ENCODE data around the gene TMEM266. TPM values are rescaled to one million over a fixed set of nuclear protein-coding genes. Genes with fewer than 3 reads are reported as not detected.

Gene TMEM266
- total RNA-seq, 2 experiments from 2014 or later: not detected

- DNase-seq (no peak), ATAC-seq (no peak)
- no peaks in the 10 kb centered on the region for H3K27me3 Mint-ChIP-seq (ENCODE audit: low read depth)
- CTCF ChIA-PET: no interaction called here
- POLR2A ChIA-PET: interaction anchor here (0.6 kb wide), 1 partner anchor 956 kb away, joined by 3 read pairs; no protein-coding TSS in a partner anchor
- no peaks in the 10 kb centered on the region for H3K36me3 Mint-ChIP-seq (ENCODE audit: low read depth)
- no peak overlapping the region for H3K27ac Mint-ChIP-seq
- no peaks in the 10 kb centered on the region for H3K9me3 Mint-ChIP-seq (ENCODE audit: insufficient read depth)
- no peak overlapping the region for H3K4me3 Mint-ChIP-seq
- no peaks in the 10 kb centered on the region for H3K4me1 Mint-ChIP-seq (ENCODE audit: low read depth)
These were observed 108.6 kb downstream of the TMEM266 start for GRCh38 chr15:76168237-76168984.

GRCh38 chr15:76169018-76169417 lies 109.2 kb downstream of the TMEM266 start:
- Mint-ChIP-seq H3K27ac (no peak overlapping the region), H3K4me3 (no peak overlapping the region), H3K4me1 (ENCODE audit: low read depth) (no peaks in the 10 kb centered on the region), H3K36me3 (ENCODE audit: low read depth) (no peaks in the 10 kb centered on the region), H3K9me3 (ENCODE audit: insufficient read depth) (no peaks in the 10 kb centered on the region), H3K27me3 (ENCODE audit: low read depth) (no peaks in the 10 kb centered on the region)
- POLR2A ChIA-PET: no interaction called here
- no peak for DNase-seq
- CTCF ChIA-PET: no interaction called here
- no peak for ATAC-seq

GRCh38 chr15:76169911-76170800 lies 110.4 kb downstream of the TMEM266 start:
- Mint-ChIP-seq H3K4me3 (no peak overlapping the region), H3K4me1 (ENCODE audit: low read depth) (no peaks in the 10 kb centered on the region), H3K9me3 (ENCODE audit: insufficient read depth) (no peaks in the 10 kb centered on the region), H3K36me3 (ENCODE audit: low read depth) (no peaks in the 10 kb centered on the region), H3K27me3 (ENCODE audit: low read depth) (no peaks in the 10 kb centered on the region), H3K27ac (no peak overlapping the region)
- no peak for DNase-seq
- POLR2A ChIA-PET: no interaction called here
- no peak for ATAC-seq
- CTCF ChIA-PET: no interaction called here

GRCh38 chr15:76172782-76173181 lies 113.0 kb downstream of the TMEM266 start:
- ATAC-seq (no peak), DNase-seq (no peak)
- Mint-ChIP-seq H3K36me3 (ENCODE audit: low read depth) (no peaks in the 10 kb centered on the region), H3K4me3 (no peak overlapping the region), H3K27me3 (ENCODE audit: low read depth) (no peaks in the 10 kb centered on the region), H3K9me3 (ENCODE audit: insufficient read depth) (no peaks in the 10 kb centered on the region), H3K4me1 (ENCODE audit: low read depth) (no peaks in the 10 kb centered on the region), H3K27ac (no peak overlapping the region)
- POLR2A ChIA-PET: no interaction called here
- CTCF ChIA-PET: no interaction called here

GRCh38 chr15:76173317-76173834 lies 113.6 kb downstream of the TMEM266 start:
- Mint-ChIP-seq H3K27me3 (ENCODE audit: low read depth) (peaks cover 4% of the 10 kb centered on the region), H3K9me3 (ENCODE audit: insufficient read depth) (no peaks in the 10 kb centered on the region), H3K4me3 (no peak overlapping the region), H3K4me1 (ENCODE audit: low read depth) (no peaks in the 10 kb centered on the region), H3K27ac (no peak overlapping the region), H3K36me3 (ENCODE audit: low read depth) (no peaks in the 10 kb centered on the region)
- POLR2A ChIA-PET: no interaction called here
- CTCF ChIA-PET: no interaction called here
- no peak for DNase-seq
- ATAC-seq: no peak

GRCh38 chr15:76174654-76175053 lies 114.9 kb downstream of the TMEM266 start:
- Mint-ChIP-seq H3K36me3 (ENCODE audit: low read depth) (no peaks in the 10 kb centered on the region), H3K27me3 (ENCODE audit: low read depth) (peaks cover 11% of the 10 kb centered on the region), H3K4me3 (no peak overlapping the region), H3K9me3 (ENCODE audit: insufficient read depth) (no peaks in the 10 kb centered on the region), H3K27ac (no peak overlapping the region), H3K4me1 (ENCODE audit: low read depth) (no peaks in the 10 kb centered on the region)
- ChIA-PET CTCF (no interaction called here), POLR2A (no interaction called here)
- no peak for DNase-seq
- ATAC-seq: no peak

GRCh38 chr15:76175442-76175841 lies 115.7 kb downstream of the TMEM266 start:
- H3K27me3 Mint-ChIP-seq (ENCODE audit: low read depth): peaks cover 16% of the 10 kb centered on the region
- H3K4me1 Mint-ChIP-seq (ENCODE audit: low read depth): no peaks in the 10 kb centered on the region
- DNase-seq (no peak), ATAC-seq (no peak)
- ChIA-PET CTCF (interaction anchor here (0.8 kb wide), 1 partner anchor 16 kb away, joined by 3 read pairs; no protein-coding TSS in a partner anchor), POLR2A (interaction anchor here (0.5 kb wide), 1 partner anchor 112 kb away, joined by 3 read pairs; no protein-coding TSS in a partner anchor)
- no peaks in the 10 kb centered on the region for H3K9me3 Mint-ChIP-seq (ENCODE audit: insufficient read depth)
- H3K27ac Mint-ChIP-seq: no peak overlapping the region
- H3K4me3 Mint-ChIP-seq: no peak overlapping the region
- H3K36me3 Mint-ChIP-seq (ENCODE audit: low read depth): no peaks in the 10 kb centered on the region

- Mint-ChIP-seq H3K36me3 (ENCODE audit: low read depth) (no peaks in the 10 kb centered on the region), H3K9me3 (ENCODE audit: insufficient read depth) (no peaks in the 10 kb centered on the region), H3K27ac (no peak overlapping the region), H3K27me3 (ENCODE audit: low read depth) (peaks cover 16% of the 10 kb centered on the region), H3K4me3 (no peak overlapping the region), H3K4me1 (ENCODE audit: low read depth) (no peaks in the 10 kb centered on the region)
- ChIA-PET CTCF (interaction anchor here (0.8 kb wide), 1 partner anchor 15 kb away, joined by 3 read pairs; no protein-coding TSS in a partner anchor), POLR2A (no interaction called here)
- no peak for DNase-seq
- ATAC-seq: no peak
These were observed 116.3 kb downstream of the TMEM266 start for GRCh38 chr15:76176059-76176458.

- Mint-ChIP-seq H3K36me3 (ENCODE audit: low read depth) (no peaks in the 10 kb centered on the region), H3K27me3 (ENCODE audit: low read depth) (peaks cover 18% of the 10 kb centered on the region), H3K4me1 (ENCODE audit: low read depth) (peaks cover 2% of the 10 kb centered on the region), H3K4me3 (no peak overlapping the region), H3K27ac (no peak overlapping the region), H3K9me3 (ENCODE audit: insufficient read depth) (no peaks in the 10 kb centered on the region)
- POLR2A ChIA-PET: no interaction called here
- ATAC-seq: no peak
- CTCF ChIA-PET: no interaction called here
- DNase-seq: no peak
These were observed 116.8 kb downstream of the TMEM266 start for GRCh38 chr15:76176487-76177085.

GRCh38 chr15:76177491-76178040 lies 117.8 kb downstream of the TMEM266 start:
- CTCF ChIA-PET: no interaction called here
- Mint-ChIP-seq H3K27me3 (ENCODE audit: low read depth) (peaks cover 18% of the 10 kb centered on the region), H3K36me3 (ENCODE audit: low read depth) (no peaks in the 10 kb centered on the region), H3K4me3 (no peak overlapping the region), H3K9me3 (ENCODE audit: insufficient read depth) (no peaks in the 10 kb centered on the region), H3K27ac (no peak overlapping the region), H3K4me1 (ENCODE audit: low read depth) (peaks cover 6% of the 10 kb centered on the region)
- no peak for ATAC-seq
- no peak for DNase-seq
- POLR2A ChIA-PET: no interaction called here

GRCh38 chr15:76178296-76179000 lies 118.7 kb downstream of the TMEM266 start:
- ChIA-PET POLR2A (no interaction called here), CTCF (interaction anchor here (1.2 kb wide), 1 partner anchor 13 kb away, joined by 3 read pairs; no protein-coding TSS in a partner anchor)
- Mint-ChIP-seq H3K27ac (no peak overlapping the region), H3K4me3 (no peak overlapping the region), H3K36me3 (ENCODE audit: low read depth) (no peaks in the 10 kb centered on the region), H3K9me3 (ENCODE audit: insufficient read depth) (no peaks in the 10 kb centered on the region), H3K27me3 (ENCODE audit: low read depth) (peaks cover 18% of the 10 kb centered on the region), H3K4me1 (ENCODE audit: low read depth) (peaks cover 6% of the 10 kb centered on the region)
- DNase-seq (no peak), ATAC-seq (no peak)
